ENCODE measurements around the gene NRXN3. TPM values are rescaled to one million over a fixed set of nuclear protein-coding genes. Genes with fewer than 3 reads are reported as not detected.

NRXN3 gene
- total RNA-seq, 2 experiments from 2014 or later: not detected

GRCh38 chr14:78785265-78785664 lies 615.1 kb downstream of the NRXN3 start:
- Mint-ChIP-seq H3K4me3 (no peak overlapping the region), H3K4me1 (no peaks in the 10 kb centered on the region), H3K27ac (no peak overlapping the region), H3K27me3 (no peaks in the 10 kb centered on the region), H3K36me3 (ENCODE audit: low read depth) (no peaks in the 10 kb centered on the region), H3K9me3 (no peaks in the 10 kb centered on the region)
- ChIA-PET POLR2A (no interaction called here), CTCF (no interaction called here)
- DNase-seq: no peak

GRCh38 chr14:78788467-78789360 lies 618.5 kb downstream of the NRXN3 start:
- Mint-ChIP-seq H3K4me3 (no peak overlapping the region), H3K27ac (no peak overlapping the region), H3K9me3 (no peaks in the 10 kb centered on the region), H3K36me3 (ENCODE audit: low read depth) (no peaks in the 10 kb centered on the region), H3K4me1 (no peaks in the 10 kb centered on the region), H3K27me3 (no peaks in the 10 kb centered on the region)
- no peak for DNase-seq
- ChIA-PET POLR2A (no interaction called here), CTCF (no interaction called here)

GRCh38 chr14:78790271-78790670 lies 620.1 kb downstream of the NRXN3 start:
- no peak for DNase-seq
- ChIA-PET CTCF (no interaction called here), POLR2A (no interaction called here)
- Mint-ChIP-seq H3K27ac (no peak overlapping the region), H3K27me3 (no peaks in the 10 kb centered on the region), H3K36me3 (ENCODE audit: low read depth) (no peaks in the 10 kb centered on the region), H3K9me3 (no peaks in the 10 kb centered on the region), H3K4me3 (no peak overlapping the region), H3K4me1 (no peaks in the 10 kb centered on the region)

- Mint-ChIP-seq H3K4me1 (no peaks in the 10 kb centered on the region), H3K9me3 (no peaks in the 10 kb centered on the region), H3K27ac (no peak overlapping the region), H3K4me3 (no peak overlapping the region), H3K27me3 (no peaks in the 10 kb centered on the region), H3K36me3 (ENCODE audit: low read depth) (no peaks in the 10 kb centered on the region)
- no peak for DNase-seq
- CTCF ChIA-PET: no interaction called here
- POLR2A ChIA-PET: no interaction called here
These were observed 628.6 kb downstream of the NRXN3 start for GRCh38 chr14:78798757-78799156.

GRCh38 chr14:78805570-78805969 lies 635.4 kb downstream of the NRXN3 start:
- ChIA-PET CTCF (no interaction called here), POLR2A (no interaction called here)
- no peaks in the 10 kb centered on the region for H3K4me1 Mint-ChIP-seq
- no peaks in the 10 kb centered on the region for H3K36me3 Mint-ChIP-seq (ENCODE audit: low read depth)
- H3K9me3 Mint-ChIP-seq: no peaks in the 10 kb centered on the region
- H3K27ac Mint-ChIP-seq: no peak overlapping the region
- H3K4me3 Mint-ChIP-seq: no peak overlapping the region
- no peak for DNase-seq
- H3K27me3 Mint-ChIP-seq: no peaks in the 10 kb centered on the region

GRCh38 chr14:78823035-78823434 lies 652.9 kb downstream of the NRXN3 start:
- H3K9me3 Mint-ChIP-seq: no peaks in the 10 kb centered on the region
- no peaks in the 10 kb centered on the region for H3K27me3 Mint-ChIP-seq
- ChIA-PET POLR2A (no interaction called here), CTCF (no interaction called here)
- no peak overlapping the region for H3K4me3 Mint-ChIP-seq
- H3K4me1 Mint-ChIP-seq: no peaks in the 10 kb centered on the region
- no peak overlapping the region for H3K27ac Mint-ChIP-seq
- no peak for DNase-seq
- no peaks in the 10 kb centered on the region for H3K36me3 Mint-ChIP-seq (ENCODE audit: low read depth)

GRCh38 chr14:78823516-78823915 lies 653.3 kb downstream of the NRXN3 start:
- CTCF ChIA-PET: no interaction called here
- H3K27ac Mint-ChIP-seq: no peak overlapping the region
- no peaks in the 10 kb centered on the region for H3K36me3 Mint-ChIP-seq (ENCODE audit: low read depth)
- no peaks in the 10 kb centered on the region for H3K9me3 Mint-ChIP-seq
- no peaks in the 10 kb centered on the region for H3K27me3 Mint-ChIP-seq
- POLR2A ChIA-PET: no interaction called here
- no peak for DNase-seq
- H3K4me3 Mint-ChIP-seq: no peak overlapping the region
- no peaks in the 10 kb centered on the region for H3K4me1 Mint-ChIP-seq

- peaks cover 4% of the 10 kb centered on the region for H3K27me3 Mint-ChIP-seq
- no peak overlapping the region for H3K27ac Mint-ChIP-seq
- no peaks in the 10 kb centered on the region for H3K4me1 Mint-ChIP-seq
- H3K9me3 Mint-ChIP-seq: no peaks in the 10 kb centered on the region
- ChIA-PET CTCF (no interaction called here), POLR2A (no interaction called here)
- no peak overlapping the region for H3K4me3 Mint-ChIP-seq
- no peaks in the 10 kb centered on the region for H3K36me3 Mint-ChIP-seq (ENCODE audit: low read depth)
- no peak for DNase-seq
These were observed 659.1 kb downstream of the NRXN3 start for GRCh38 chr14:78829274-78829673.

GRCh38 chr14:78834766-78835451 lies 664.7 kb downstream of the NRXN3 start:
- no peaks in the 10 kb centered on the region for H3K9me3 Mint-ChIP-seq
- H3K4me1 Mint-ChIP-seq: no peaks in the 10 kb centered on the region
- ChIA-PET POLR2A (no interaction called here), CTCF (no interaction called here)
- DNase-seq: no peak
- H3K4me3 Mint-ChIP-seq: no peak overlapping the region
- no peak overlapping the region for H3K27ac Mint-ChIP-seq
- no peaks in the 10 kb centered on the region for H3K36me3 Mint-ChIP-seq (ENCODE audit: low read depth)
- peaks cover 4% of the 10 kb centered on the region for H3K27me3 Mint-ChIP-seq

GRCh38 chr14:78835909-78836308 lies 665.7 kb downstream of the NRXN3 start:
- Mint-ChIP-seq H3K27ac (no peak overlapping the region), H3K36me3 (ENCODE audit: low read depth) (no peaks in the 10 kb centered on the region), H3K9me3 (no peaks in the 10 kb centered on the region), H3K4me1 (no peaks in the 10 kb centered on the region), H3K4me3 (no peak overlapping the region), H3K27me3 (peaks cover 4% of the 10 kb centered on the region)
- ChIA-PET POLR2A (no interaction called here), CTCF (no interaction called here)
- DNase-seq: no peak

GRCh38 chr14:78836777-78837176 lies 666.6 kb downstream of the NRXN3 start:
- DNase-seq: peak; percentile 25
- ChIA-PET POLR2A (no interaction called here), CTCF (no interaction called here)
- Mint-ChIP-seq H3K4me1 (no peaks in the 10 kb centered on the region), H3K36me3 (ENCODE audit: low read depth) (no peaks in the 10 kb centered on the region), H3K27me3 (peaks cover 4% of the 10 kb centered on the region), H3K27ac (no peak overlapping the region), H3K9me3 (no peaks in the 10 kb centered on the region), H3K4me3 (no peak overlapping the region)

- Mint-ChIP-seq H3K36me3 (ENCODE audit: low read depth) (no peaks in the 10 kb centered on the region), H3K27me3 (peaks cover 2% of the 10 kb centered on the region), H3K4me3 (no peak overlapping the region), H3K9me3 (peaks cover 2% of the 10 kb centered on the region), H3K27ac (no peak overlapping the region), H3K4me1 (no peaks in the 10 kb centered on the region)
- no peak for DNase-seq
- POLR2A ChIA-PET: no interaction called here
- CTCF ChIA-PET: no interaction called here
These were observed 668.8 kb downstream of the NRXN3 start for GRCh38 chr14:78838959-78839358.

- POLR2A ChIA-PET: no interaction called here
- CTCF ChIA-PET: no interaction called here
- DNase-seq: no peak
- no peaks in the 10 kb centered on the region for H3K36me3 Mint-ChIP-seq (ENCODE audit: low read depth)
- H3K4me1 Mint-ChIP-seq: no peaks in the 10 kb centered on the region
- H3K27me3 Mint-ChIP-seq: no peaks in the 10 kb centered on the region
- no peak overlapping the region for H3K27ac Mint-ChIP-seq
- peaks cover 2% of the 10 kb centered on the region for H3K9me3 Mint-ChIP-seq
- H3K4me3 Mint-ChIP-seq: no peak overlapping the region
These were observed 670.7 kb downstream of the NRXN3 start for GRCh38 chr14:78840898-78841297.

- H3K27me3 Mint-ChIP-seq: no peaks in the 10 kb centered on the region
These were observed 677.6 kb downstream of the NRXN3 start for GRCh38 chr14:78847801-78848200.

More at GRCh38 chr14:78847801-78848200, 677.6 kb downstream of the NRXN3 start:
- H3K36me3 Mint-ChIP-seq (ENCODE audit: low read depth): no peaks in the 10 kb centered on the region
- no peak for DNase-seq
- ChIA-PET CTCF (no interaction called here), POLR2A (no interaction called here)
- H3K27ac Mint-ChIP-seq: no peak overlapping the region
- no peak overlapping the region for H3K4me3 Mint-ChIP-seq
- no peaks in the 10 kb centered on the region for H3K9me3 Mint-ChIP-seq
- H3K4me1 Mint-ChIP-seq: no peaks in the 10 kb centered on the region
